ENCODE data around the gene NT5DC2.

Gene NT5DC2

DNA sequence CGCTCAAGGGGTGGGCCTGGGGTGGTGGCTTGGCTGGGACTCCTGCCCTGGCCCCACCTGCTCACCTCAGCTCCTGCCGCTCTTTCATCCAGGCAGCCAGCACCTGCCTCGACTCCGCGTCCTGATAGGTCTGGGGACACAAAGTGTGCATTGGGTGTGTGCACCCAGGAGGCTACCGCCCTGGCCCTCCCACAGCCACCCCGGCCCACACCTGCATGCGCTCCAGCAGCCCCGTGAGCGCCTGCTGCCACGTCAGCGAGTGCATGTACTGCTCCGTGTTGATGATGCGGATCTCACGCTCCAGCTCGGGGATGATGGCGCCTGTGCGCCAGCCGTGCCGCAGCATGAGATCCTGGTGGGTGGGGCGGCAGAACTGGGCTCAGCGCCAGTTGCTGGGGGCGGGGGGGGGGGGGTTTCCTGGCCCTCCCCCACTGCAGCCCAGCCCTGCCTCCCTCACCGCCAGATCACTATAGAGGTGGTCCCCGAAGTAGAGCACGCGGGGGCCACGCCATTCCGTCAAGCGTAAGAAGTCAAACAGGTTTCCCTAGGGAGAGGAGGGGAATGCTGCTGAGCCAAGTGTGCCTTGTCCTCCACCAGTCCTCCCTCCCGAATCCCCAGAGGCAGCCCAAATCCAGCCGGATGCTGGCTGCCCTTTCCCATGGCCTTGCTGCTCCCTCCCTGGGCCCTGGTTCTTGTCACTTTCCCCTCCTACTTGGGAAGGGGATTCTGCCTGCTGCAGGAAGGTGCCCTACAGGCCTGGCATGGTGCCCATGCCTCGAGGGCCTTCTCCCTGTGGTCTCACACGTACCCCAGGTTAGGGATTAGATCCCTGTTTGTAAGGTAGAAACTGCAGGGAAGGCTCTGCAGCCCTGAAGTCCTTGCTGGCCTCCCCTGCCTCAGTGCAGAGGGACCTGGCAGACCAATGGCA, 8.6 kb downstream of the NT5DC2 start:
- no peak for DNase-seq

DNA sequence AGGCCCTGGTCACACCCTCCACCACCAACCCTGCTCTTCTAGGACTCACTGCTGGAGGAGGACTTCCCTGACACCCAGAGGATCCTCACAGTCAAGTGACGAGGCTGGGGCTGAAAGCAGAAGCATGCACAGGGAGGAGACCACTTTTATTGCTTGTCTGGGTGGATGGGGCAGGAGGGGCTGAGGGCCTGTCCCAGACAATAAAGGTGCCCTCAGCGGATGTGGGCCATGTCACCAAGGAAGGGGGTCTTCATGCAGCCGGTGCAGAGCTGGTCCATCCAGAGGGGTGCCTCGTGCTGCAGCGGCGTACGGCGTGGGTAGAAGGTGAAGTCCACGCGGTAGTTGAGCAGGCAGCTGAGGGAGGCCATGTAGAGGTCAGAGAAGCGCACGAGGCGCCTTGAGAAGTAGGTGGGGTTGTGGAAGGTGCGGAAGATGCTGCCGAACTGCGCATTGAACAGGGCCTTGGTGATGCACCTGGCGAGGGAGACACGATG, 9.4 kb downstream of the NT5DC2 start:
- DNase-seq = no peak

DNA sequence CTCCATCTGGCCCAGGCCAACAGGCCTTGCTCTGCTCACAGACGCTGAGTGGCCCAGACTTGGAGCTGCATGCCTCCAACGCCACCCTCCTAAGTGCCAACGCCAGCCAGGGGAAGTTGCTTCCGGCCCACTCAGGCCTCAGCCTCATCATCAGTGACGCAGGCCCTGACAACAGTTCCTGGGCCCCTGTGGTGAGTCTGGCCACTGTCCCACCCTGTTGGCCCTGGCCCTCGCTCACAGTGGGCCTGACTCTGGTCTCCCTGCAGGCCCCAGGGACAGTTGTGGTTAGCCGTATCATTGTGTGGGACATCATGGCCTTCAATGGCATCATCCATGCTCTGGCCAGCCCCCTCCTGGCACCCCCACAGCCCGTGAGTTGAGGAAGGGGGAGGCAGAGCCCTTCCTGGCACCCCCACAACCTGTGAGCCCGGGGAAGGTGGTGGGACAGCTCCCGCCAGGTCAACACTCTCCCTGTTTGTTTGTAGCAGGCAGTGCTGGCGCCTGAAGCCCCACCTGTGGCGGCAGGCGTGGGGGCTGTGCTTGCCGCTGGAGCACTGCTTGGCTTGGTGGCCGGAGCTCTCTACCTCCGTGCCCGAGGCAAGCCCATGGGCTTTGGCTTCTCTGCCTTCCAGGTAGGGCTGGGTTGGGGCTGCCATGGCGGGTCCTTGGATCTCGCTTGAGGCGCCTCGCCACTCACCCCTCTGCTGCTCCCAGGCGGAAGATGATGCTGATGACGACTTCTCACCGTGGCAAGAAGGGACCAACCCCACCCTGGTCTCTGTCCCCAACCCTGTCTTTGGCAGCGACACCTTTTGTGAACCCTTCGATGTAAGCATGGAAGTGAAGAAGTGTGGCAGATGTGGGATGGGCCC, 10.0 kb downstream of the NT5DC2 start:
- no peak for DNase-seq

DNA sequence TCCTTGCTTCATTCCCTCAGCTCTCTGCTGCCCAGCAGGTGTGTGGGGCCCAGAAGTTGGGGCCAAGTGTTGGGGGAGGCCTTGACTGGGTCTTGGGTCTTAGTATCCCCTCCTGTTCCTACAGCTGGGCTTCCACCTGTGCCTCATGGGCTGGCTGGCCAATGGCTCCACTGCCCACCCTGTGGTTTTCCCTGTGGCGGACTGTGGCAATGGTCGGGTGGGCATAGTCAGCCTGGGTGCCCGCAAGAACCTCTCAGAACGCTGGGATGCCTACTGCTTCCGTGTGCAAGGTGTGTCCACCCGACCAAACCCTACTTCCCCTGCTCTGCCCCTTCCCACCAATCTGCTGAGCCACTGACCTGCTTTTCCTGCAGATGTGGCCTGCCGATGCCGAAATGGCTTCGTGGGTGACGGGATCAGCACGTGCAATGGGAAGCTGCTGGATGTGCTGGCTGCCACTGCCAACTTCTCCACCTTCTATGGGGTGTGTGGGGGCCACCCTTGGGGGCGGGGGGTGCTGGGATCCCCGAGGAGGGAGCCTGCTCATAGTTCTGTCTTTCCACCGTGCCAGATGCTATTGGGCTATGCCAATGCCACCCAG, 10.9 kb downstream of the NT5DC2 start:
- DNase-seq = no peak

DNA sequence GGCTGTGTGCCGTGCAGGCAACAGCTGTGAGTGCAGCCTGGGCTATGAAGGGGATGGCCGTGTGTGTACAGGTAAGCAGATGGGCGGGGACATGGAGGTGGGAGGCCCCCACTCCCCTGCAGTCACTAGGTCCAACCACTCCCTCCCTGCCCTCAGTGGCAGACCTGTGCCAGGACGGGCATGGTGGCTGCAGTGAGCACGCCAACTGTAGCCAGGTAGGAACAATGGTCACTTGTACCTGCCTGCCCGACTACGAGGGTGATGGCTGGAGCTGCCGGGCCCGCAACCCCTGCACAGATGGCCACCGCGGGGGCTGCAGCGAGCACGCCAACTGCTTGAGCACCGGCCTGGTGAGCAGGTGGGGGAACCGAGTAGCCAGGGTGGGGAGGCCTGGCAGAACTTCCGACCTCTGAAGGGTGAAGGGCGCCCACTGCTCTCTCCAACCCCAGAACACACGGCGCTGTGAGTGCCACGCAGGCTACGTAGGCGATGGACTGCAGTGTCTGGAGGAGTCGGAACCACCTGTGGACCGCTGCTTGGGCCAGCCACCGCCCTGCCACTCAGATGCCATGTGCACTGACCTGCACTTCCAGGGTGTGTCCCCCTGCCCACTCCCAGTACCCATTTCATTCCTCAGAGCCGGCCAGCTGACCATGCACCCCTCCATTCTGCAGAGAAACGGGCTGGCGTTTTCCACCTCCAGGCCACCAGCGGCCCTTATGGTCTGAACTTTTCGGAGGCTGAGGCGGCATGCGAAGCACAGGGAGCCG, 11.6 kb downstream of the NT5DC2 start:
- DNase-seq = no peak

DNA sequence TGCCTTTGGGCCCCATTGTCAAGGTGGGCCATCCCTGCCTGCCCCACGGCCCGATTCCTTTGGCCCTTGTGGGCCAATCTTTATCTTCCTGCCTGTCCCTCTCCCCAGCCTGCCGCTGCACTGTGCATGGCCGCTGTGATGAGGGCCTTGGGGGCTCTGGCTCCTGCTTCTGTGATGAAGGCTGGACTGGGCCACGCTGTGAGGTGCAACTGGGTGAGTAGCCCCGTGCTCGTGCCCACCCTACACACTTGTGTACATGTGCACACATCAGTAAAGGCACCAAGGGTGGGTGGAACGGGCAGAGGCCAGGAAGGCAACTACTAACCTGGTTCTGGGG, 12.2 kb downstream of the NT5DC2 start:
- DNase-seq = no peak

DNA sequence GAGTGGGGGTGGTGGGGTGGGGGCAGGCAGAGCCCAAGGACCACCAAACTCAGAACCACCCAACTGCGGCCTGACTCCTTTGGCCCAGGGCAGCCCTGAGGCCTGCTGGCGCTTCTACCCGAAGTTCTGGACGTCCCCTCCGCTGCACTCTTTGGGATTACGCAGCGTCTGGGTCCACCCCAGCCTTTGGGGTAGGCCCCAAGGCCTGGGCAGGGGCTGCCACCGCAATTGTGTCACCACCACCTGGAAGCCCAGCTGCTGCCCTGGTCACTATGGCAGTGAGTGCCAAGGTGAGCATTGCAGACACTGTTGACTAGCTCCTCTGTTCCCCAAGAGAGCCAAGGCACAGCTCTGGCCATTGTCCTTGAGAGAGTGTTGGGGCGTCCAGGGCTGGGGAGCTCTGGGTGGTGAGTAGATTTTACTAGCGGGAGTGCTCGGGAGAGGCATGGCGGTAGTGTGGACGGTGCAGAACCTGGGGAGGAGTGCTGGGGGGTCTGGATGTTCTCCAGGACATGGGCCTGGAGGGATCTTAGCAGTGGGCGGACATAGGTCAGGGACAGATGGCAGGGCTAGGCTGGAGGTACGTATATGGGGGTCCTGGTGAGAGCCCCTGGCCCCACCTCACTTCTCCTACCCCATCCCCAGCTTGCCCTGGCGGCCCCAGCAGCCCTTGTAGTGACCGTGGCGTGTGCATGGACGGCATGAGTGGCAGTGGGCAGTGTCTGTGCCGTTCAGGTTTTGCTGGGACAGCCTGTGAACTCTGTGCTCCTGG, 12.8 kb downstream of the NT5DC2 start:
- no peak for DNase-seq

DNA sequence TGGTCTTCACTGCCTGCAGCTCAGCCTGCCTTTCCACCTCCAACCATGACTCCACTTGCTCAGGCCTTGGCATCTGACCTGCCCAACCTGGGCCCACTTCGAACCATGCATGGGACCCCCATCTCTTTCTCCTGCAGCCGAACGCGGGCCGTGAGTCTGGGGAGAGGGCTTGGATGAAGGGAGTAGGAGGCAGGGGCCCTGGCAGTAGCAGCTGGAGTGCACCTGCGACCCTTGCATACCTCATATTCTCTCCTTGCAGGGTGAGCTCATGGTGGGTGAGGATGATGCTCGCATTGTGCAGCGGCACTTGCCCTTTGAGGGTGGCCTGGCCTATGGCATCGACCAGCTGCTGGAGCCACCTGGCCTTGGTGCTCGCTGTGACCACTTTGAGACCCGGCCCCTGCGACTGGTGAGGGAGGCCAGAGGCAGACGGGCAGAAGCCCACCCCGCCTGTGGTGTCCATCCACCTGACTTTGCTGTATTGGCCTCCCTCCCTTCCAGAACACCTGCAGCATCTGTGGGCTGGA, 13.5 kb downstream of the NT5DC2 start:
- no peak for DNase-seq

DNA sequence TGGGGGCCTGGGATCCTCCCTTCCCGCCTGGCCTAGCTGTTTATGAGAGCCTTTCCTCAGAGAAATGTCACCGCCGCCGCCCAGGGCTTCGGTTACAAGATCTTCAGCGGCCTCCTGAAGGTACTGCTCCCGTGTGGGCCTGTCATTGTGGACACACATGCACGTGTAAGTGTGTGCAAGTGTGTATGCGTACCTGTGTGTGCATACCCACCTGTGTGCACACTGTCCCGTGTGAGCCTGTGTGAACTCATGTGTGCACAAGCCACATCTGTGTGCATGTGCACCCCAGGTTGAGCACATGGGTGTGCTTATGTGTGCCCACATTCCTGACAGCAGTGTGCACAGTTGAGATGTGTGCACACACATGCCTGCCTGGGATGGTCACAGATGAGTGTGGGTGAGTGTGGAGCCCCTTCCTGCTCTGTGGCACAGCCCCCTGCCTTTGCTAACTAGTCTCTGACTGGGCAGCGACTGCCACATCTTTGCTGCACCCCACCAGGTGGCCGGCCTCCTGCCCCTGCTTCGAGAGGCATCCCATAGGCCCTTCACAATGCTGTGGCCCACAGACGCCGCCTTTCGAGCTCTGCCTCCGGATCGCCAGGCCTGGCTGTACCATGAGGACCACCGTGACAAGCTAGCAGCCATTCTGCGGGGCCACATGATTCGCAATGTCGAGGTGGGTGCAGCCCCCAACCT, 14.1 kb downstream of the NT5DC2 start:
- no peak for DNase-seq

DNA sequence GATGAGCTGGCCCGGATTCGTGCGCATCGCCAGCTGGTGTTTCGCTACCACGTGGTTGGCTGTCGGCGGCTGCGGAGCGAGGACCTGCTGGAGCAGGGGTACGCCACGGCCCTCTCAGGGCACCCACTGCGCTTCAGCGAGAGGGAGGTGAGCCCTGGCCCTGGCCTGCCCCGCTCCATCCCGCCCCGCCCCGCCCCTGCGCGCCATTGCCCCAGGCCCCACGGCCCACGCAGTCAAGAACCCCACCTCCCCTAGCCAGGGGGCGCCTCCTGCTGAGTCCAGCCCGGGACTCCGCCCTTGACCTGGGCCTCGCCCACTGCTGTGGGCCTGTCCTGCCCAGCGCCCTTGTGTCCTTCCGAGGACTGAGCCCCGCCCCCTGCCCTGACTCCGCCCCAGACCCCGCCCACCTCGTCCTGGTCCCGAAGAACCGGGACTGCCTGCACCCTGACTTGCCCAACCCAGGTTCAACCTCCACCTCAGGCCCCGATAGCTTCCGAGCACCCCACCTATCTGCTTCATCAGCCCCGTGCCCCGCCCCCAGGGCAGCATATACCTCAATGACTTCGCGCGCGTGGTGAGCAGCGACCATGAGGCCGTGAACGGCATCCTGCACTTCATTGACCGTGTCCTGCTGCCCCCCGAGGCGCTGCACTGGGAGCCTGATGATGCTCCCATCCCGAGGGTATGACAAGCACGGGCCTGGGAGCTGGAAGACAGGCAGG, 14.8 kb downstream of the NT5DC2 start:
- no peak for DNase-seq

DNA sequence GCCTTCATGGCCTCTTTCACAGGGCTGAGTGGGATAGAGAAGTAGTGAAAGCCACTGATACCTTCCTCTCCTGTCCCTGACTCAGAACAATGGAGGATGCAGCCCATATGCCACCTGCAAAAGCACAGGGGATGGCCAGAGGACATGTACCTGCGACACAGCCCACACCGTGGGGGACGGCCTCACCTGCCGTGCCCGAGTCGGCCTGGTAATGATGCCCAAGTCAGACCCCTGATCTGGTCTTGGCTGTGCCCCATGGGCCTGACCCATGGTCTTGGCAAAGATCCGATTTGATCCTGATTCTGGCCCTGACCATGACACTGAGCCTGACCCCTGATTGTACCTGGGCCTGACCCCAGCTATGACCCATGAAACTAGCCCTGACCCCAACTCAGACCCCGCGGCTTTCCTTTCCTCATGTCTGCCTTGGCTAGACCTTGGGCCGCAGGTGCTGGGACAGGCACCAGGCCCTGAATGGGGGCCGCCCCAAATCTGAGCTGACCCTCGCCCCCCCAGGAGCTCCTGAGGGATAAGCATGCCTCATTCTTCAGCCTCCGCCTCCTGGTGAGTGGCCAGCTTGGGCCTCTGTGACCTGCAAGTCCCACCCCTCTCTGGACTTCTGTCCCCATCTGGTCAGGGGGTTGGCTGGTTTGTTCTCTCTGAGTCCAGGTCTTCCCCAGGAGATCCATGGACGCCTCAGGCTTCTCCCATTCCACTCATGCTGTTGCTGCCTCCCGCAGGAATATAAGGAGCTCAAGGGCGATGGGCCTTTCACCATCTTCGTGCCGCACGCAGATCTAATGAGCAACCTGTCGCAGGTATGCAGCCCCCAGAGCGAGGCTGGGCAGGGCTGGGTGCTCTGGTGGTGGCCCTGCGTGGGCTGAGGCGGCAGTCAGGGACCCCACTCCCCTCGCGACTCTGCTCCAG, 15.6 kb downstream of the NT5DC2 start:
- no peak for DNase-seq

DNA sequence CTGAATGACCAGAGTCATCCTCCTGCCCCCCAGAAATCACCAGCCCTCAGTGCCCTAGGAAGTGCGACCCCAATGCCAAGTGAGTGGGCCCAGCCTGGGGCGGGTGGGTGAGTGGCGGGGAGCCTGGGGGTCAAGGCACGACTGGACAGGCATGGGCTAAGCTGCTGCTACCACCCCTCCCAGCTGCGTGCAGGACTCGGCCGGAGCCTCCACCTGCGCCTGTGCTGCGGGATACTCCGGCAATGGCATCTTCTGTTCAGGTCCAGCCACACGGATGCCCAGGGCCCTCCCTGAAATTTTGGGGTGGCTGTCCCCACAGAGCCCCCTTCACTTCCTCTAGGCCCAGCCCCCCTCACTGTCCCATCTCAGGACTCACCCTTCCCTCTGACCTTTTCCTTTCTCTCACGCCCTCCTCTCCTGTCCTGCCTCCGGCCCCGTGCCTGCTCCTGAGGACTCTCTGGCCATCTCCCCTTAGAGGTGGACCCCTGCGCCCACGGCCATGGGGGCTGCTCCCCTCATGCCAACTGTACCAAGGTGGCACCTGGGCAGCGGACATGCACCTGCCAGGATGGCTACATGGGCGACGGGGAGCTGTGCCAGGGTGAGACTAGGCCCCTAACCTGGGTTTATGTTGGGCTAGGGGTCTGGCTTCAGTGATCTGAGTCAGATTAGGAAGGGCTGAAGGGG, 17.0 kb downstream of the NT5DC2 start:
- DNase-seq = no peak

DNA sequence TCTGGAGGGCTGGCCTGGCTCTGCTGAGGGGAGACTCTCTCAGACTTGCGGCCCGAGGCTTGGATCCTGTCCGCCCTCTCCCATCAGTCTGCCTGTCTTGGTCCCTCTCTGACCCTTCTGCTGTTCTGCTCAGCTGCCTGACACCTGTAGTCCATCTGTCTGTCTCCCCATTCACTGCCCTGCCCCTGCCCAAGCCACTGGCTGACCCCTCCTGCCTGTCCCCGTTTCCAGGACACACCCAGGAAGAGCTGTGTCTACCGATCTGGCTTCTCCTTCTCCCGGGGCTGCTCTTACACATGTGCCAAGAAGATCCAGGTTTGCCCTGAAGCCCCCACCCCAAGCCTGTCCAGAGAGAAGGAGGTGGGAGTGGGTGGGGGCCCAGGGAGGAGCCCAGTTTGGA, 18.5 kb downstream of the NT5DC2 start:
- no peak for DNase-seq

DNA sequence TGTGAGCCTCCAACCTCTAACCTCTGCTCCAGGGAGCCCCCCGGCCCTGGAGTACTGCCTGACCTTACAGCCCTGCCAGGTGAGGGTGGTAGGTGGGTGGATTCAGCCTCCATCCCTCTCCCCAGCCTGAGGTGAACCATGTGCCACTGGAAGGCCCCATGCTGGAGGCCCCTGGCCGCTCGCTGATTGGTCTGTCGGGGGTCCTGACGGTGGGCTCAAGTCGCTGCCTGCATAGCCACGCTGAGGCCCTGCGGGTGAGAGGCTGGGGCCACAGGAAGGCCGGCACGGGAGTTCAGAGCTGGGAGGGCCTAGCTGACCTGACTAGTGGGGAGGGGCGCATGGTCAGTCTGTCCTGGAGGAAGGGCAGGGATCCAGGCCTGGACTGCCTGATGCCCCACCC, 19.1 kb downstream of the NT5DC2 start:
- DNase-seq = no peak

DNA sequence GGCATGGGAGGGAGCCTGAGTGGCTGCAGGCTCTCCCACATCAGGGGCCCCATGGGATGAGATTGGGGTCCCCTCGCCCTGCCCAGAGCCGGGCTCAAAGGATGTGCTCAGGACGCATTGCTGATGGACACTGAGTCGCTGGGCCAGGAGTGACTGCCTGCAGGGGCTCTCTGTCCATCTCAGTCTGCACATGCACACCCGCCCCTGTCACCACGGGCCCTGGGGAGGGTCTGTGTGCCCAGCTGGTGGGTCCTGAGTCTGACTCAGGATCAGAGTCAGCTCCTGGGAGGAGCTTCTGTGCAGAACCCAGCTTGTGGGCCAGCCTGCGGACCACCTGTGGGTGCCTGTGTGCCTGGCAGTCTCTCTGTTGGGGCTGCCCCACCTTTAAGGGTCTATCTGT, 20.4 kb downstream of the NT5DC2 start:
- DNase-seq = no peak

DNA sequence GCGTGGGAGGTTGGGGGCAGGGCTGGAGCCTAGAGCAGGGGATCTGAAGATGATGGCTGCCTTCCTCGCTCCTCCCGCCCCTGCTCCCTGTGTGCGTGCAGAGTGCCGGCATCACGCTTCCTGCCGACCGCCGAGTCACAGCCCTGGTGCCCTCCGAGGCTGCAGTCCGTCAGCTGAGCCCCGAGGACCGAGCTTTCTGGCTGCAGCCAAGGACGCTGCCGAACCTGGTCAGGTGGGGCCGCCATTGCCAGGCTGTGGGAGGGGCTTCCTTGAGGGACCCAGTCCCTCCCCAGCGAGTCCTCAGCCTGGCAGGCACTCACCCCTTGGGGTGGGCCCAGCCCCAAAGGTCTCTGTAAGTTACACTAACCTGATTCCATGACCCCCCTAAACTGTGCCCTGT, 20.9 kb downstream of the NT5DC2 start:
- no peak for DNase-seq

DNA sequence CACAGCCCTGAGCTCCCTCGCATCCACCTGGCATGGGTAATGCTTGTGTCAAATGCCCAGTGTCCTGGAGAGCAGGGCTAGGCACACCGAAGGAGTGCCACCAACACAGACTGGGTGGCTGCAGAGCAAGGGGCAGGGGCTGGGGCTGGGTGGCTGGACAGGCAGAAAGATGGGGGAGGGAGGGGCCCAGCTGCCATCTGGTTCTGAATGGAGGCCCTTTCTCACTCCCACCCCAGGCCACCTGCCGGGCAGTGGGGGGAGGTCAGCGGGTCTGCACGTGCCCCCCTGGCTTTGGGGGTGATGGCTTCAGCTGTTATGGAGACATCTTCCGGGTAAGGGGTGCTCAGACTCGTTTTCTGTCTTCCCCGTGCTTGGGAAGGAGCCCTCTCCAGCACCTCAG, 21.6 kb downstream of the NT5DC2 start:
- no peak for DNase-seq

DNA sequence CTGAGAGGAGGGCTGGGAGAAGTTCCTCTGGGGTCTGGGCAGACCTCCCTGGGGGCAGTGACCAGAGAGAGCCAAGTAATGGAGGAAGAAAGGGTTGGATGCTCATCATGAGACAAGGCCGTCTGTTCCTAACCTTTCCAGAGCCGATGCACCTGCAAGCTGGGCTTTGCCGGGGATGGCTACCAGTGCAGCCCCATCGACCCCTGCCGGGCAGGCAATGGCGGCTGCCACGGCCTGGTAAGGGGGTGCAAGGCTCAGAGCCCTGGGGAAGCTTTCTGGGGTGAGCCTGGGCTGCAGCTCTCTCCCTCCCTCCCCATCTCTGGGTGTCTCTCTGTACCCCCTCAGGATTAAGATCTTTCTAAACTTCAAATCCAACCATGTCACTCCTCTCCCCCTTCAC, 22.1 kb downstream of the NT5DC2 start:
- no peak for DNase-seq

Measured in NCI-H2029 treated with DMSO at 0.1 percent for 48 hours (cell line).